IMR-90 (cell line): ENCODE measurements around the gene PASD1. TPM values are rescaled to one million over a fixed set of nuclear protein-coding genes. Genes with fewer than 3 reads are reported as not detected.

Experiments used
- ATAC-seq: fragments of 200-7000 bp; cut with Tn5 transposase; 2 replicates; pipeline ENCODE4 v1.9.1; 2020; ENCODE audit warnings: low read depth, mild to moderate bottlenecking, moderate library complexity
- BruUV-seq: library from RNA; stranded (reverse); fragments of 400-500 nt; replicated peaks from 2 replicates; lab custom pipeline; 2021; lab: Mats Ljungman, UMichigan
- CTCF ChIA-PET: fragments of 300-600 bp; formaldehyde crosslinking; extraction: SDS; loops from one replicate; lab custom pipeline; 2021; ENCODE audit warnings: antibody characterized with exemption; lab: Yijun Ruan, JAX
- POLR2A ChIA-PET: fragments of 300-600 bp; sonication (Branson Sonifier 250); formaldehyde crosslinking; loops from one replicate; lab custom pipeline; 2022; ENCODE audit warnings: antibody characterized with exemption; ENCODE audit not compliant: unreplicated experiment; lab: Charles Lee
- DNase-seq: peaks from one replicate; pipeline ENCODE4 v3.0.0; 2013
- H2AFZ ChIP-seq: replicated peaks from 2 replicates; pipeline ENCODE3; 2013; ENCODE audit warnings: low read length, mild to moderate bottlenecking; ENCODE audit not compliant: poor library complexity
- H2AK5ac ChIP-seq: 2 replicates; pipeline ENCODE4 v1.6.1; 2013; ENCODE audit warnings: low read depth, low read length, inconsistent platforms
- H2AK9ac ChIP-seq: replicated peaks from 2 replicates; pipeline ENCODE3; 2013; ENCODE audit warnings: mild to moderate bottlenecking, low read depth, low read length, moderate library complexity; ENCODE audit not compliant: poor library complexity
- H2BK120ac ChIP-seq: 2 replicates; pipeline ENCODE4 v1.6.1; 2013; ENCODE audit warnings: low read depth, low read length, inconsistent platforms
- H2BK15ac ChIP-seq: 3 replicates; pipeline ENCODE4 v1.6.1; 2013; ENCODE audit warnings: low read depth, low read length, inconsistent platforms
- H2BK20ac ChIP-seq: 2 replicates; pipeline ENCODE4 v1.6.1; 2013; ENCODE audit warnings: low read depth, mild to moderate bottlenecking, inconsistent platforms, low read length, moderate library complexity
- H2BK5ac ChIP-seq: 2 replicates; pipeline ENCODE4 v1.6.1; 2013; ENCODE audit warnings: mild to moderate bottlenecking, low read depth, low read length, inconsistent platforms; ENCODE audit not compliant: poor library complexity, severe bottlenecking
- H3K14ac ChIP-seq: replicated peaks from 2 replicates; pipeline ENCODE4 v1.6.1; 2013; ENCODE audit warnings: low read depth, low read length, inconsistent platforms
- H3K18ac ChIP-seq: 2 replicates; pipeline ENCODE4 v1.6.1; 2013; ENCODE audit warnings: low read depth, low read length, control low read depth
- H3K23ac ChIP-seq: 2 replicates; pipeline ENCODE4 v1.6.1; 2013; ENCODE audit warnings: low read depth, low read length, inconsistent platforms
- H3K27ac ChIP-seq: 2 replicates; pipeline ENCODE4 v1.5.1; 2013; ENCODE audit warnings: mild to moderate bottlenecking, control low read depth, low read length; ENCODE audit not compliant: insufficient read depth
- H3K27me3 ChIP-seq: 2 replicates; pipeline ENCODE4 v1.6.1; 2013; ENCODE audit warnings: low read length; ENCODE audit not compliant: control insufficient read depth, insufficient read depth
- H3K36me3 ChIP-seq: 2 replicates; pipeline ENCODE4 v1.6.1; 2013; ENCODE audit warnings: low read length, mixed read lengths; ENCODE audit not compliant: control insufficient read depth, insufficient read depth
- H3K4ac ChIP-seq: 2 replicates; pipeline ENCODE4 v1.6.1; 2013; ENCODE audit warnings: low read depth, low read length, inconsistent platforms
- H3K4me1 ChIP-seq: 2 replicates; pipeline ENCODE4 v1.6.1; 2013; ENCODE audit warnings: low read length, mixed read lengths; ENCODE audit not compliant: control insufficient read depth, insufficient read depth
- H3K4me2 ChIP-seq: 2 replicates; pipeline ENCODE4 v1.6.1; 2013; ENCODE audit warnings: low read depth, mild to moderate bottlenecking, control low read depth, low read length, moderate library complexity
- H3K4me3 ChIP-seq: 2 replicates; pipeline ENCODE4 v1.5.1; 2013; ENCODE audit warnings: low read depth, mild to moderate bottlenecking, control low read depth, low read length, moderate library complexity; ENCODE audit not compliant: insufficient read depth
- H3K56ac ChIP-seq: 2 replicates; pipeline ENCODE4 v1.6.1; 2013; ENCODE audit warnings: low read length, inconsistent platforms; ENCODE audit not compliant: insufficient read depth; ENCODE audit errors: extremely low read depth
- H3K79me1 ChIP-seq, 2 experiments: 2 replicates each; pipeline ENCODE4 v1.6.1; 2013; ENCODE audit warnings: low read length in 2 of 2, inconsistent platforms in 1 of 2, low read depth in 1 of 2
- H3K9ac ChIP-seq: 2 replicates; pipeline ENCODE4 v1.6.1; 2013; ENCODE audit warnings: low read depth, low read length, control low read depth
- H3K9me1 ChIP-seq: 2 replicates; pipeline ENCODE4 v1.6.1; 2013; ENCODE audit warnings: low read length, inconsistent platforms; ENCODE audit not compliant: insufficient read depth
- H3K9me3 ChIP-seq: 2 replicates; pipeline ENCODE4 v1.6.1; 2013; ENCODE audit warnings: low read length; ENCODE audit not compliant: control insufficient read depth, insufficient read depth
- H4K20me1 ChIP-seq: 2 replicates; pipeline ENCODE4 v1.6.1; 2013; ENCODE audit warnings: low read length, inconsistent platforms; ENCODE audit not compliant: insufficient read depth
- H4K5ac ChIP-seq: 2 replicates; pipeline ENCODE4 v1.6.1; 2013; ENCODE audit warnings: mild to moderate bottlenecking, low read depth, low read length, control low read depth
- H4K8ac ChIP-seq, 2 experiments: 2 replicates each; pipeline ENCODE4 v1.6.1; 2013; ENCODE audit warnings: low read depth in 2 of 2, low read length in 2 of 2, control low read depth in 1 of 2, inconsistent platforms in 1 of 2
- H4K91ac ChIP-seq: 2 replicates; pipeline ENCODE4 v1.6.1; 2013; ENCODE audit warnings: low read depth, low read length, inconsistent platforms; ENCODE audit not compliant: insufficient read depth
- CHD1 ChIP-seq: IDR thresholded peaks from 2 replicates; pipeline ENCODE4 v1.6.1; 2012; ENCODE audit warnings: low read depth, low read length, improper control_type of control experiment
- MXI1 ChIP-seq: IDR thresholded peaks from 2 replicates; pipeline ENCODE4 v1.6.1; 2012; ENCODE audit warnings: low read depth, mild to moderate bottlenecking, low read length, moderate library complexity, borderline replicate concordance
- NFE2L2 ChIP-seq: fragments of 150-350 bp; IDR thresholded peaks from 2 replicates; pipeline ENCODE4 v1.6.1; 2016; ENCODE audit warnings: low read depth, mild to moderate bottlenecking, low read length
- POLR2A ChIP-seq: IDR thresholded peaks from 2 replicates; pipeline ENCODE4 v1.6.1; 2012; ENCODE audit warnings: mild to moderate bottlenecking, low read depth, low read length
- RAD21 ChIP-seq: IDR thresholded peaks from 2 replicates; pipeline ENCODE4 v1.6.1; 2012; ENCODE audit warnings: low read length, improper control_type of control experiment
- SMC3 ChIP-seq: fragments of 150-350 bp; IDR thresholded peaks from 2 replicates; pipeline ENCODE4 v1.6.1; 2016; ENCODE audit warnings: low read depth, mild to moderate bottlenecking, antibody characterized with exemption, low read length, moderate library complexity
- USF2 ChIP-seq: fragments of 150-350 bp; IDR thresholded peaks from 2 replicates; pipeline ENCODE4 v1.6.1; 2017; ENCODE audit warnings: mild to moderate bottlenecking, antibody characterized with exemption, low read length, low read depth
- WGBS, 2 experiments: methylation state at CpG; one replicate each; pipeline versions ENCODE4 v1.1.5 to v1.1.7; 2013; ENCODE audit warnings: missing lambda C conversion rate in 2 of 2; ENCODE audit not compliant: insufficient read length in 1 of 2; ENCODE audit errors: extremely low coverage in 2 of 2; 5-methylcytosine and 5-hydroxymethylcytosine counted together
- dilution Hi-C: fragments of 300-500 bp; cut with HindIII; formaldehyde crosslinking; loops from one replicate; pipeline ENCODE4 v1.14.3; 2018; ENCODE audit warnings: low sequenced_read_pairs; ENCODE audit not compliant: unreplicated experiment
- in situ Hi-C: fragments of 300-500 bp; cut with MboI; formaldehyde crosslinking; loops from 3 replicates; pipeline ENCODE4 v1.14.3; 2019; ENCODE audit warnings: low sequenced_read_pairs, inconsistent platforms, mixed read lengths
- intact Hi-C: fragments of 100-400 bp; cut with micrococcal nuclease; formaldehyde crosslinking; loops from 2 replicates; pipeline ENCODE4 v1.10.0; 2022
- polyA plus RNA-seq, 3 experiments: library from polyadenylated mRNA; depleted of rRNA; stranded (reverse); fragments of >200 nt; gene quantifications; 2 replicates each; pipeline ENCODE4 v1.2.3, GENCODE V29; 2012; ENCODE audit warnings: low replicate concordance in 1 of 3
- total RNA-seq: library from RNA; depleted of rRNA; stranded (reverse); fragments of >200 nt; gene quantifications from 2 replicates; pipeline ENCODE4 v1.2.3, GENCODE V29; 2012
- TF ChIP-seq, protein P1 (sequence below): conservative IDR thresholded peaks from 2 replicates; pipeline ENCODE4 v1.5.1; 2012; ENCODE audit warnings: mild to moderate bottlenecking, low read depth, low read length, improper control_type of control experiment

The PASD1 gene
- total and polyA plus RNA-seq, 2 of the 4 experiments (the other 2 are of a cell fraction): not detected

DNA sequence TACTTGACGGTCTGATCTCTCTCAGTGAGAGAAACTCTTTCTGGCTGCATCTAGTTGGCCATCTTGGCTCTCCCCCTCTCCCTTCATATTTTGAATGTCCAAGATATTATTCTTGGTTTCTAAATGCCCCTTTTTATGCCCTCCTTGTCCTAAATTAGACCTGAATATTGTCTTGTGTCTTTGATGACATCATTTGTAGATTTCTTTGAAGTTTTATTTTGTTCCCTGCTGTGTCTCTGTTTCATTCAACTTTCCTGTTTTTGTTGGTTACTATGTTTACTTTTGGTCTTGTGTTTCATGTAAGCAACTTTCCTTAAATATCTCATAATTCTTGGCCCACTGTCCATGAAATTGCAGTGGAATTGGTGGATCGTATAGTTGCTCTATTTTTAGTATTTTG is 46.1 kb upstream of the PASD1 start:
- TF ChIP-seq, protein P1, sequence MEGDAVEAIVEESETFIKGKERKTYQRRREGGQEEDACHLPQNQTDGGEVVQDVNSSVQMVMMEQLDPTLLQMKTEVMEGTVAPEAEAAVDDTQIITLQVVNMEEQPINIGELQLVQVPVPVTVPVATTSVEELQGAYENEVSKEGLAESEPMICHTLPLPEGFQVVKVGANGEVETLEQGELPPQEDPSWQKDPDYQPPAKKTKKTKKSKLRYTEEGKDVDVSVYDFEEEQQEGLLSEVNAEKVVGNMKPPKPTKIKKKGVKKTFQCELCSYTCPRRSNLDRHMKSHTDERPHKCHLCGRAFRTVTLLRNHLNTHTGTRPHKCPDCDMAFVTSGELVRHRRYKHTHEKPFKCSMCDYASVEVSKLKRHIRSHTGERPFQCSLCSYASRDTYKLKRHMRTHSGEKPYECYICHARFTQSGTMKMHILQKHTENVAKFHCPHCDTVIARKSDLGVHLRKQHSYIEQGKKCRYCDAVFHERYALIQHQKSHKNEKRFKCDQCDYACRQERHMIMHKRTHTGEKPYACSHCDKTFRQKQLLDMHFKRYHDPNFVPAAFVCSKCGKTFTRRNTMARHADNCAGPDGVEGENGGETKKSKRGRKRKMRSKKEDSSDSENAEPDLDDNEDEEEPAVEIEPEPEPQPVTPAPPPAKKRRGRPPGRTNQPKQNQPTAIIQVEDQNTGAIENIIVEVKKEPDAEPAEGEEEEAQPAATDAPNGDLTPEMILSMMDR: no peak
- TF ChIP-seq POLR2A: no peak
- no peak for TF ChIP-seq CHD1
- TF ChIP-seq MXI1: no peak
- no peak for TF ChIP-seq RAD21
- no peak for TF ChIP-seq SMC3
- TF ChIP-seq USF2: no peak
- no peak for TF ChIP-seq NFE2L2
- in situ Hi-C loops: no loop called here
- ATAC-seq (no peak), DNase-seq (no peak)
- Histone ChIP-seq H2BK20ac (no peak overlapping the region), H3K9me1 (no peaks in the 10 kb centered on the region), H4K91ac (no peak overlapping the region), H2AK5ac (no peak overlapping the region), H3K23ac (no peak overlapping the region), H3K4ac (no peak overlapping the region), H2BK15ac (no peak overlapping the region), H2BK5ac (no peak overlapping the region), H3K9ac (no peak overlapping the region), H3K4me3 (no peak overlapping the region), H3K18ac (no peak overlapping the region), H4K8ac (no peak overlapping the region), H3K9me3 (no peaks in the 10 kb centered on the region; the same call in 1 of the 2 replicates), H4K5ac (no peak overlapping the region), H3K27me3 (no peaks in the 10 kb centered on the region), H2AFZ (no peak overlapping the region), H3K14ac (no peak overlapping the region), H3K27ac (no peak overlapping the region), H2BK120ac (no peak overlapping the region), H3K79me1 (no peaks in the 10 kb centered on the region), H2AK9ac (no peak overlapping the region), H3K4me2 (no peak overlapping the region), H4K20me1 (no peaks in the 10 kb centered on the region), H3K36me3 (no peaks in the 10 kb centered on the region), H3K56ac (no peak overlapping the region), H3K4me1 (no peaks in the 10 kb centered on the region)
- no CpG with 5 or more reads among the region's 2 CpGs for WGBS, 2 experiments
- dilution Hi-C loops: no loop called here
- ChIA-PET POLR2A (no interaction called here), CTCF (no interaction called here)
- no TSS peak for BruUV-seq
- intact Hi-C loops: no loop called here
